Activated naive CD8-positive, alpha-beta T cell treated with anti-CD3 and anti-CD28 coated beads for 36 hours (primary cell): ENCODE results near the gene KHDC4. TPM values are rescaled to one million over a fixed set of nuclear protein-coding genes. Genes with fewer than 3 reads are reported as not detected.
A peak's percentile ranks its signal among the peaks of the same experiment; 100 is the strongest.

ENCODE experiments used
- DNase-seq: peaks from one replicate; pipeline ENCODE4 v3.0.0; 2021
- H3K27ac Mint-ChIP-seq: one replicate; pipeline ENCODE4 v1.8.0; 2022; ENCODE audit warnings: mild to moderate bottlenecking, moderate library complexity, mixed read lengths
- H3K27me3 Mint-ChIP-seq: one replicate; pipeline ENCODE4 v1.8.0; 2022; ENCODE audit warnings: mild to moderate bottlenecking, mixed read lengths
- H3K36me3 Mint-ChIP-seq: one replicate; pipeline ENCODE4 v1.8.0; 2021; ENCODE audit warnings: mild to moderate bottlenecking, mixed read lengths
- H3K4me1 Mint-ChIP-seq: one replicate; pipeline ENCODE4 v1.8.0; 2021; ENCODE audit warnings: mixed read lengths
- H3K4me3 Mint-ChIP-seq: one replicate; pipeline ENCODE4 v1.8.0; 2022; ENCODE audit warnings: mild to moderate bottlenecking, moderate library complexity, mixed read lengths
- H3K9me3 Mint-ChIP-seq: one replicate; pipeline ENCODE4 v1.8.0; 2022; ENCODE audit warnings: mixed read lengths
- total RNA-seq, 2 experiments: library from RNA; stranded (reverse); gene quantifications; one replicate each; pipeline ENCODE4 v1.2.3, GENCODE V29; 2021

Gene KHDC4
- total RNA-seq: 10 to 100 TPM; 53.2 to 54.7 TPM

DNA sequence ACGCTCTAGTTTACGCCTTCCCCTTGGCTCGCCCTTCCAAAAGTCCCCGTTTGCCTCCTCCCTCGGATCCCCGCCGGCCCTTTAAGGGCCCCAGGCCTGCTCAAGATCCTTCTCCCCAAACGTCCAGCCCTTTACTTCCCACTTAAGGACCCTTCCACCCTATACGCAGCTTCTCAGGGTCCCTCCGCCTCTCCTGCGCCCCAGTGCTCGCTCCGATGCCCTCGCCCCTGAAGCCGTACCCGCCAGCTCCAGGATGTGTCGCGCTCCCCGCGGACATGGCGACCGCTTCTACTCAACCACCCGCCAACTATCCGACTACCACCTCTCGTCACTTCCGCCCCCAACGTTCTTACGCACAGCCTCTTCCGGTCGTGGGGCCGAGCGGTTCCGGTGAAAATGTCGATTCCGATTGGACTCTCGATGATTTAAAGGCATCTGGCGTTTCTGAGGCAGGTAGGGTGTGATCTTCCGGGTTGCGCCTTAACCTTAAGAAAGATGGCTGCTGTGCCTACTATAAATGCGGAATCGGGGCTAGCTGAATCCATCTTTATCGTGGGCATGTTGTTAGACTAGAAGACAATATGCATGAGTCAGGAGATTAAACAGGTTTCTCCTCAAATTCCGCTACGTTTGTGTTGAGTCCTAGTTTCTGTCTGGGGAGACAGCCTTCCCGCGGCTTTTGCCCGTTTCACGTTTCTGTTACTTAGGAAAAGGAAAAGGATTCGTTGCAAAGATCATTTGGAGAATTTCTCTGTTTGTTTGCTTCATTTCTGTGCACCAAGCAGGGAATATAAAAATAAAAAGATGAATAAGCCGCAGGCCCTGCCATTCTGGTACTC lies at the start of gene KHDC4:
Gene KHDC4 (minus strand): TSS at position 317 of the 839 bp plus-strand sequence. CDS start 40 bp downstream, at position 277.
- no peak within 1 kb of the TSS for H3K27ac Mint-ChIP-seq
- peak; percentile 94 for DNase-seq
- H3K4me3 Mint-ChIP-seq: no peak within 1 kb of the TSS
- peaks cover 41% of the 10 kb centered on the region for H3K4me1 Mint-ChIP-seq
- H3K36me3 Mint-ChIP-seq: peaks cover 22% of the 10 kb centered on the region
- no peaks in the 10 kb centered on the region for H3K9me3 Mint-ChIP-seq
- H3K27me3 Mint-ChIP-seq: no peaks in the 10 kb centered on the region

DNA sequence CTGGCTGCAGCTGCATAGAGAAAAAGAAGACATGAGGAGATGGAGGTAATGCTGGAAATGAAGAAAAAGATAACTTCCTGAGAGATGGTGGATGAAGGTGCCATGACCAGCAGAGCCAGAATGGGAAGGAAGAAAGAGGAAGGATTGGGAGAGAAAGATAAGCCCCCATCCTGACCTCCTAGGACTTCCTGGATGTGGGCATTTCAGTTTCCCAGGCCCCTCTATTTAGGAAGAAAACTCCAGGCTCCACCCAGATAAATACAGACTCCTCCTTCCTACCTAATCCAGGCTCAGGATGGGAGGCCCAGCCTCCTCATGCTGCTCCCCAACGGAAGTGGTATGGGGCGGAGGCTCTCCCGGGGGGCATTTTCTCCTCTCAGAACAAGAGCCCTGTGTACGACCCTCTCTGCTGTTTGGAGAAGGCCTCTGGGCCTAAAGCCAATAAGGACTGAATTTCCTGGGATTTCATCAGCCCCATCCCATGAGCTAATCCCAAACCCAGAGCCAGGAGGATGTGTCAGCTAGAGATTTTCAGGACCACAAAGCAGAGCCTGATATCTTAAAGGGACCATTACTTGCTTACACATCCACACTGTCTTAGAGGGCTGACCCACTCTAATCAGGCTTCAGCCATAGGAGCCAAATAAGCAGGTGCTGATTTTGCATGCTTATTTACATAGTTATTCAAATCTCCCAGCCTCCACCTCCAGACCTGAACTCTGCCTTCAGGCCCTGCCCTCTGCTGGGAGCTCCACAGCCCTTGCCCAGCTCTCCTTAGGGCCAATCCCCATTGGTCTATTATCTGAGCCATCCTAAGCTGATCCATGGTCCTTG lies 49.2 kb upstream of the KHDC4 start:
- Mint-ChIP-seq H3K27ac (peak overlapping the region; percentile 11), H3K36me3 (peaks cover 9% of the 10 kb centered on the region), H3K27me3 (no peaks in the 10 kb centered on the region), H3K4me1 (peaks cover 42% of the 10 kb centered on the region), H3K9me3 (no peaks in the 10 kb centered on the region), H3K4me3 (no peak overlapping the region)
- DNase-seq: no peak

DNA sequence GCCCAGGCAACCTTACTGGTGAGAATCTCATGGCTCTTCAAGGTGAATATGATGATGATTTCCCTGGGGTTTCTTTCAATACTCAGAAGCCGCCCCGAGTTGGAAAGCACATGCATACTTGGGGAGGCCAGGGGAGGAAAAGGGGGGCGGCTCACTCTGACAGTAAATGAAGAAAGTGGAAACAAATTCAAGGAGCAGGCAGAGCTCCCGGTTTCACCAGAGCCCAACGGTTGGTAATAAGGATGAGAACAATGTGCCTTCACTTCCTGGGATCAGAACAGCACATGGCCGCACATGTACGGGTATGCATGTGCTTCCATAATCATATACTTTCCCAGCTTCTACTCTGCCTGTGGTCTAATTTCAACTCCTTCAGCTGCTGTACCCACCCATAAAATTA lies 47.9 kb upstream of the KHDC4 start:
- H3K9me3 Mint-ChIP-seq: no peaks in the 10 kb centered on the region
- no peak for DNase-seq
- H3K4me3 Mint-ChIP-seq: no peak overlapping the region
- peaks cover 42% of the 10 kb centered on the region for H3K4me1 Mint-ChIP-seq
- H3K27ac Mint-ChIP-seq: peak overlapping the region; percentile 91
- no peaks in the 10 kb centered on the region for H3K27me3 Mint-ChIP-seq
- peaks cover 13% of the 10 kb centered on the region for H3K36me3 Mint-ChIP-seq

DNA sequence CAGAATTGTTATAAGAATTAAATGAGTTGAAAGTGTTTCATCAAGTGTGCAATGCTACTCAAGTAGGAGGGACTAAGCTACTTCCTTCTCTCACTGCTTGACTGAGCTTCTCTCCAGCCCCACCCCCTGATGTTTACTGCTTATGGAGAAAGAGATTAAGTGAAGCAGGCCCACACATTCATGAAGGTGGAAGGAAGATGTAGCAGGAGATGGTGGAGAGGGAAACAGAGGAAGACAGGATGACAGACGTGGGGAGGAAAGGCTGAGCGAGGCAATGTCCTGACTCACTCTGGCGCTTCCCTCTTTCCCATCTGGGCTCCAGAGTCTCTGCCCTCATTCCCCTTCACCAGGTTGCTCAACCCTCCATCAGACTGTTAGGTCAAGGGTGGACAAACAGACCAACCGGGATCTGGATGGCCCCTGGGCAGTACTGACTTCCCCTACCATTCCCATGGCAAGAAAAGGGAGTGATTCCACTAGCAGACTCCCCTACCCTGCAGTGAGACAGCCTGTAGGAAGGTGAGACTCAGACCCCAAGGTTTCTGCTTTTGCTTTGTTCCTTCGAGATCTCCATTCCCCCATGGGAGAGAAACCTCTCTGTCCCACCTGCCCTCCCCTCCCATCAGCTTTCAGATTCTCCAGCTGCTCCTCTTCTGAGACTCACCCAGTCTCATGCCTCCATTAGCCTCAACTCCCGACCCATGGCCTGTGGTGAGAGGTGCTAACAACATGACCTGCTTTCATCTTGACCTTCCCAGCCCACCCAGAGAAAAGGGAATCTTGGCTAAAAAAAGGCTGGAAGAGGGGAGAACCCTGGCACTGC lies 47.3 kb upstream of the KHDC4 start:
- Mint-ChIP-seq H3K9me3 (no peaks in the 10 kb centered on the region), H3K27ac (peak overlapping the region; percentile 91), H3K27me3 (no peaks in the 10 kb centered on the region), H3K36me3 (peaks cover 18% of the 10 kb centered on the region), H3K4me3 (peak overlapping the region; percentile 89), H3K4me1 (peaks cover 42% of the 10 kb centered on the region)
- DNase-seq: no peak

DNA sequence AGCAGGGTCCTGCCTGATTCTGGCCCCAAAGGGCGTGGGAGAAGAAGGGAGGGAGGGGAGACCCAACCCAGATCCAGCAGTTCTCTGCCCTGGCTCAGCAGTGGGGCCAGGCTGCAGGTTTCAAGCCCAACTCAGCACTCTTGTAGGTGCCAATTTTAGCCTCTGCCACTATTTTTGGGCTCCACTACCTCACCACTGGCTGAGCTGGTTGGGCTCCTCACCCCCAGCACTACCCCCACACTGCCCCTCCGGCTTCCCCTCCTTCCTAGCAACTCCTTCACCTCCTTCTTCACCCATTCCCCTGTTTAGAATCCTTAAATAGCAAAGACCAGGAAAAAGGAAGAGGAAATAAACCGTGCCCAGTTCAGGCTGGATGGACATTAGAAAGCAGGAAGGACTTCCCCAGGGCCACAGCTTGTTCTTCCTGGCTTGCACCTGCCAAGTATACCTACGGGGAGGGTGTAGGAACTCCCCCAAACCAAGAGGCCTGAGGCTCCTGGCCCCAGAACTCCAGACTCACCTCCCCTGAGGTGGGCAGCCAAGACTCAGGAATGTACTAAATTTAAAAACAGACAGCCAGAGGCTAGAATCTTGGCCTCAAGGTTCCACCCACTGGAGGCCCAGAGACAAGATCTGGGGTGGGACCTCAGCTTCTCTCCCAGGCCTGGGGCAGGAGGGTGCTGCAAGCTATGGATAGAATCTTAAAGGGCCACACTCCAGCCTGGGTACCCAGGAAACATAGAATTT lies 45.6 kb upstream of the KHDC4 start:
- Mint-ChIP-seq H3K36me3 (peaks cover 27% of the 10 kb centered on the region), H3K27me3 (no peaks in the 10 kb centered on the region), H3K4me3 (peak overlapping the region; percentile 89), H3K9me3 (no peaks in the 10 kb centered on the region), H3K4me1 (peaks cover 54% of the 10 kb centered on the region), H3K27ac (peak overlapping the region; percentile 91)
- no peak for DNase-seq

- Mint-ChIP-seq H3K36me3 (peaks cover 33% of the 10 kb centered on the region), H3K4me1 (peaks cover 60% of the 10 kb centered on the region), H3K4me3 (peak overlapping the region; percentile 89), H3K27ac (peak overlapping the region; percentile 91), H3K9me3 (no peaks in the 10 kb centered on the region), H3K27me3 (no peaks in the 10 kb centered on the region)
- peak; percentile 43 for DNase-seq
Measured at GRCh38 chr1:155978973-155979429, 44.8 kb upstream of the KHDC4 start.

- Mint-ChIP-seq H3K4me3 (peak within 1 kb of the TSS; percentile 89), H3K9me3 (no peaks in the 10 kb centered on the region), H3K27me3 (no peaks in the 10 kb centered on the region), H3K27ac (peak within 1 kb of the TSS; percentile 91), H3K4me1 (peaks cover 59% of the 10 kb centered on the region), H3K36me3 (peaks cover 36% of the 10 kb centered on the region)
- DNase-seq: peak; percentile 90
Measured at GRCh38 chr1:155978325-155978972, 44.2 kb upstream of the KHDC4 start, which contains the start of gene ARHGEF2. ARHGEF2 (minus strand) TSS chr1:155978547; CDS start chr1:155978427, 120 bp downstream.

- H3K9me3 Mint-ChIP-seq: no peaks in the 10 kb centered on the region
- H3K27me3 Mint-ChIP-seq: no peaks in the 10 kb centered on the region
- H3K4me1 Mint-ChIP-seq: peaks cover 60% of the 10 kb centered on the region
- peak overlapping the region; percentile 89 for H3K4me3 Mint-ChIP-seq
- peaks cover 42% of the 10 kb centered on the region for H3K36me3 Mint-ChIP-seq
- peak overlapping the region; percentile 91 for H3K27ac Mint-ChIP-seq
- peak; percentile 82 for DNase-seq
Measured at GRCh38 chr1:155977690-155978324, 43.6 kb upstream of the KHDC4 start.

DNA sequence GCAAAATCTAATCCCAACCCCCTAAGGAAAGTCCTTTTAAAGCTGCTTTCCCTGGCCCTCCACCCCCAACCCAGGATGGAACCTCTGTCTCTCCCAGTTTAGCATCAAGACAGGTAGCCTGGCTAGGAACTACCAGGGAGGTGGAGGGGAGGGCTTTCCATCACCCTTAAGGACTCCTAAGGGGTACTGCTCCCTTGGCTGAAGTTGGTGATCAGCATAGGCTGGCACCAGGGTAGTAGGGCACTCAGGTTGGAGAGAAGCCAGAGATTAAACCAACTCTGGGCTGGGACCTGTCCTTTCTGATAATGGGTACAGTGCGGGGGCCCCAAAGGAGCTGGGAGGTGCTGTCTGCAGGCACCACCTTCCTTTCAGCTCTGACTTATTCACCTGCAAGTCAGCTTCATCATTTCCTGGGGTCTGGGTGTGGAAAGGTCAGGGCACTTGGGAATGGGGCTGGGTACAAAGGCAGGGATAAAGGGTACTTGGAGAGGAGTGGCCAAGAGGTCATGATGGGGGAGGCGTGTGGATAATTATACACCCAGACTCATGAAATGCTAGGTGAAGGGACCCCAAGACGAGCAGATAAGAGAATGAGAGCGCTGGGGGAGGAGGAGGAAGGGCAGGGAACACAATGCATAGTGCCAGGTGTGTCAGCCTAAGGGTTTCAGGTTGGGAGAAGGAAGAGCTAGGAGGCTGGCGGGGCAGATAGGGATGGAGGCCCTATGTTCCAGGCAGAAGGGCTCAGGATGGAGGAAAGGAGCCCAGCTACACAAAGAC lies 42.9 kb upstream of the KHDC4 start:
- peak overlapping the region; percentile 91 for H3K27ac Mint-ChIP-seq
- peaks cover 48% of the 10 kb centered on the region for H3K36me3 Mint-ChIP-seq
- H3K9me3 Mint-ChIP-seq: no peaks in the 10 kb centered on the region
- H3K27me3 Mint-ChIP-seq: no peaks in the 10 kb centered on the region
- peak; percentile 37 for DNase-seq
- H3K4me3 Mint-ChIP-seq: peak overlapping the region; percentile 89
- peaks cover 61% of the 10 kb centered on the region for H3K4me1 Mint-ChIP-seq

DNA sequence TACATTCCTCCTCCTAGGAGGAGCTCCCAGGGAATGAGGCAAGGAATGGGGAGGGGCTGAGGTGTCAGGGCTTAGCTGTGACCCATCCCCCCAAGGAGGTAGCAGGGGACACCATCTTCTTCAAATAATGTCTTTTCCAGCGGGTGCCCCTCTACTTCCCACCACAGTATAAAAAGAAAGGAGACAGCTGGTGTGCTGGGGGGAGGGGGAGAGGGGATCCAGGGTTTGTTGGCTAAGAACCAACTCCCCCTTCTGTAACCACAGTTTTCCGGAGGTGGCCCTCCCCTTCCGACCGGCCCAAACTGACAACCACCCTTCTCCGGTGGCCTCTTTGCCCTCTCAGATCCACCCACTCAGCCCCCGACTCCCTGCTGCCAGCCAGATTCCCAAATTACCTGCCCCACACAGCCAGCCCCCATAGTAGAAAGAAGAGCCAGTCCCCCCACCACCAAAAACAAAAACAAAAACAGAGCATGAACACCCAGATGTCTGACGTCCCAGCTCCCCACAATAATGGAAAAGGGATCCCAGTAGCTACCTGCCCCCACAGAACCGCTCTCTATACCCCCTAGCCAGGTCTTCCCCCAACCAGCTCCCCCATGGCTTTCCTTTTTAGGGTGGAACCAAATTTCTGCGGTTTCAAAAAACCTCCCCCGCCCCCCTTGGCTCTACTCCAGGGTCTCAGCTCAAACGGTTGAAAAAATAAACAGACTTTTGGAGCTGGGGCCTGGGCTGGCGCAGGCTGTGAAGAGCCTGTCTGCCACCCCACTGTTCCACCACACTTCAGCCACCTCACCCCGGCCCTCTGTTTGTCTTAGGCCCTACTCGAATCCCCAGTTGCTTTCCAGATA lies 42.1 kb upstream of the KHDC4 start:
- Mint-ChIP-seq H3K27me3 (no peaks in the 10 kb centered on the region), H3K4me3 (peak overlapping the region; percentile 89), H3K36me3 (peaks cover 47% of the 10 kb centered on the region), H3K27ac (peak overlapping the region; percentile 91), H3K4me1 (peaks cover 60% of the 10 kb centered on the region), H3K9me3 (no peaks in the 10 kb centered on the region)
- DNase-seq: peak; percentile 76

GRCh38 chr1:155975375-155976061 lies 41.3 kb upstream of the KHDC4 start:
- H3K4me3 Mint-ChIP-seq: peak overlapping the region; percentile 89
- H3K27ac Mint-ChIP-seq: peak overlapping the region; percentile 91
- peaks cover 60% of the 10 kb centered on the region for H3K4me1 Mint-ChIP-seq
- DNase-seq: no peak
- H3K9me3 Mint-ChIP-seq: no peaks in the 10 kb centered on the region
- peaks cover 50% of the 10 kb centered on the region for H3K36me3 Mint-ChIP-seq
- H3K27me3 Mint-ChIP-seq: no peaks in the 10 kb centered on the region
